ENCODE results near the gene PLCZ1. TPM values are rescaled to one million over a fixed set of nuclear protein-coding genes. Genes with fewer than 3 reads are reported as not detected.
A peak's percentile ranks its signal among the peaks of the same experiment; 100 is the strongest.
"Not testable (repeated sequence)": the region's sequence is repeated elsewhere in the genome, so short reads cannot be mapped to it uniquely, and the experiment has no call there.

PLCZ1 gene
- total and polyA plus RNA-seq, 5 donors from 2014 or later = not detected

DNA sequence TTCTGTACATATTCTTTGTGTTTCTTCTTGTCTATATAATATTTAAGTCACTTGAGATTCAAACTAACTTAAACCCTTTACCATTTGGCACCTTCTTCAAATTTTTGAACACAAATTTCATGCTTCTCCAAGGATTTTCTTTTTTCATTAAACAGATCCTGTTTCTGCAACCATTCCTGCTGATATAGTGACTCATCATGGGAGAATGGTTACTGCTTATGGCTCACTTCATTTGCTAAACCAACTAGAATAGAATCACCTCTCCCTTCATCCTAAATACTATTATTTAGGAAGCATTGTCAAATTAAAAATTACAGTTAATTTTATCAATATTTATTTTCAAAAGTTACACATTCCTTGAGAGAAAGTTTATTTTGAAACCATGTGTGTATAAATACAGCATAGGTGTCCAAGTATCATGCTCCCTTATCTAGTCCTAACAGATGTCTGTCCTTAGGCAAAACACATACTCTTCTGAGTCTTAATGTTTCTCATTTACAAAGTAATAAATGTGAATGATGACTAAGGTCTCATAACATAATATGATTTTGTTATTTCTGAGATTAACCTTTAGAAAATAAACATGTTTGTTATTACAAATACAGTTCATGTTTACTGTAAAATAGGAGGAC, 40.7 kb downstream of the PLCZ1 start:
- no peaks in the 10 kb centered on the region for H3K36me3 Mint-ChIP-seq
- no peak overlapping the region for H3K4me3 ChIP-seq (ENCODE audit: low read depth, low read length)
- DNase-seq (no peak), ATAC-seq (ENCODE audit: low read depth in 2 of 2) (no peak)
- H3K27ac ChIP-seq (ENCODE audit: insufficient read depth, low read length, poor library complexity, severe bottlenecking) = no peak overlapping the region
- no peak overlapping the region for H3K27ac Mint-ChIP-seq
- no peak overlapping the region for H3K4me3 Mint-ChIP-seq
- no peaks in the 10 kb centered on the region for H3K9me3 ChIP-seq (ENCODE audit: control insufficient read depth in 2 of 2, low read length in 2 of 2)
- peaks cover 1 to 20% (median 6%) of the 10 kb centered on the region in 7 donors for H3K9me3 Mint-ChIP-seq
- no peaks in the 10 kb centered on the region for H3K27me3 Mint-ChIP-seq
- H3K27me3 ChIP-seq (ENCODE audit: control insufficient read depth, insufficient read depth, low read length) = no peaks in the 10 kb centered on the region
- no peaks in the 10 kb centered on the region for H3K4me1 ChIP-seq (ENCODE audit: control insufficient read depth, insufficient read depth, low read length, poor library complexity, severe bottlenecking)
- no peaks in the 10 kb centered on the region for H3K36me3 ChIP-seq (ENCODE audit: control insufficient read depth, insufficient read depth, low read length)
- no peaks in the 10 kb centered on the region for H3K4me1 Mint-ChIP-seq

DNA sequence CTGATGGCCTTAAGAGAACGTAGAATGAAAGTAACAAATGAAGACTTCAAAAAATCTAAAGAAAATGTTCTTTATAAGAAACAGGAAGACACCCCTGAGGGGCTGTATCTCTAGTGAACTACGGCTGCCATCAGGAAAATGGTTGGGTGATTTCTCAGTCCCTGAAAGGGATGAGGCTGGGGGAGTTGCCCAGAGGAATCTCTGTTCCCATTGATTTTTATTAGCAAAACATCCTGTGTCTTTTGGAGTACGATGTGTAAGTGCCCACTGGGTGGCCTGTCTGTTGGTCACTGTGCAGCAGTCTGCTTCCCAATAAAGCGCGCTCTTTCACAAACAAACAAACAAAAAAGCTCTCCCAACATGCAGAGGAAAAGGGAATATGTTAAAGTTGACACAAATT, 43.8 kb downstream of the PLCZ1 start:
- H3K36me3 ChIP-seq (ENCODE audit: control insufficient read depth, insufficient read depth, low read length); ATAC-seq (ENCODE audit: low read depth in 2 of 2); H3K27ac Mint-ChIP-seq; H3K9me3 ChIP-seq (ENCODE audit: control insufficient read depth in 2 of 2, low read length in 2 of 2); H3K36me3 Mint-ChIP-seq; H3K27ac ChIP-seq (ENCODE audit: insufficient read depth, low read length, poor library complexity, severe bottlenecking); H3K27me3 ChIP-seq (ENCODE audit: control insufficient read depth, insufficient read depth, low read length); H3K27me3 Mint-ChIP-seq; H3K4me1 ChIP-seq (ENCODE audit: control insufficient read depth, insufficient read depth, low read length, poor library complexity, severe bottlenecking); H3K4me1 Mint-ChIP-seq; H3K4me3 ChIP-seq (ENCODE audit: low read depth, low read length); H3K4me3 Mint-ChIP-seq; DNase-seq: not testable (repeated sequence)
- H3K9me3 Mint-ChIP-seq = peaks cover 3 to 23% (median 11%) of the 10 kb centered on the region in 7 donors

DNA sequence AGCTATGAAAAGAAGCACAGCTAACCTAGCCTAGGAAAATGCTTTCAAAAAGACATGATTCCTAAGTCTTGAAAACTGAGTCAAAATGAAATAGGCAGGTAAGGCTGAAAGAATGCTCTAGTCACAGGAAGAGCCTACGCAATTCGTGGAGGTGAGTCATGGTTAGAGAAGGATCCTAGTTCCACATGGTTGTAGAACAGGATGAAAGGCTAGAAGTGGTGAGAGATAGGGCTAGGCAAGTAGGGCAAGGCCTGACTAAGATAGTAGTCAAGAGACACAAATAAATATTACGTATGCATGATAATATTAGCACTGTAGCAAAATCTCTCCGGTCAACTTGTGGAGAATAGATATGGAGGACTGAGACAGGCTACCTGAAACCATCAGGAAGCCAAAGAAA, 47.2 kb downstream of the PLCZ1 start:
- H3K36me3 ChIP-seq (ENCODE audit: control insufficient read depth, insufficient read depth, low read length) = no peaks in the 10 kb centered on the region
- H3K27me3 Mint-ChIP-seq = no peaks in the 10 kb centered on the region
- no peak overlapping the region for H3K27ac ChIP-seq (ENCODE audit: insufficient read depth, low read length, poor library complexity, severe bottlenecking)
- H3K4me1 Mint-ChIP-seq = no peaks in the 10 kb centered on the region
- DNase-seq (no peak), ATAC-seq (ENCODE audit: low read depth in 2 of 2) (no peak)
- no peaks in the 10 kb centered on the region for H3K4me1 ChIP-seq (ENCODE audit: control insufficient read depth, insufficient read depth, low read length, poor library complexity, severe bottlenecking)
- peak overlapping the region in 1 of 4 donors; percentile 11 for H3K4me3 Mint-ChIP-seq
- no peaks in the 10 kb centered on the region for H3K36me3 Mint-ChIP-seq
- H3K27me3 ChIP-seq (ENCODE audit: control insufficient read depth, insufficient read depth, low read length) = no peaks in the 10 kb centered on the region
- H3K9me3 ChIP-seq (ENCODE audit: control insufficient read depth in 2 of 2, low read length in 2 of 2) = no peaks in the 10 kb centered on the region
- H3K27ac Mint-ChIP-seq = no peak overlapping the region
- peaks cover 2 to 27% (median 11%) of the 10 kb centered on the region in 7 donors for H3K9me3 Mint-ChIP-seq
- no peak overlapping the region for H3K4me3 ChIP-seq (ENCODE audit: low read depth, low read length)

GRCh38 chr12:18689771-18690170, 48.0 kb downstream of the PLCZ1 start:
- no peak for ATAC-seq (ENCODE audit: low read depth in 2 of 2)
- no peaks in the 10 kb centered on the region for H3K4me1 ChIP-seq (ENCODE audit: control insufficient read depth, insufficient read depth, low read length, poor library complexity, severe bottlenecking)

DNA sequence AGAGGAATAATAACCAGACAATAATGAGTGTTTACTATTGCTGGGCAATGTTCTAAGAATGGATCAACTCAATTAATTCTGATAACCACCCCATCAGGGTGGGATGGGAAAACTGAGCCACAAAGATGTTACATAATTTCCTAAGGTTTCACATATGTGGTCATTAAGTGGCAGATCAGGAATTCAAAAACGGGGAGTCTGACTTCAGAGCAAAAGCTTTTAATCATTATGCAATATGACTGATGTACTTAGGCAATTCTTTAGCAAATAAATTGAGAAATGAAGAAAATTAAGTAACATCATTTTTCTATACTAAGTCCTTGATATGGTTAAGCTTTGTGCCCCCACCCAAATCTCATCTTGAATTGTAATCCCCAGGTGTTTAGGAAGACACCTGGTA, 53.4 kb downstream of the PLCZ1 start:
- H3K27me3 ChIP-seq (ENCODE audit: control insufficient read depth, insufficient read depth, low read length) = no peaks in the 10 kb centered on the region
- DNase-seq (no peak), ATAC-seq (ENCODE audit: low read depth in 2 of 2) (no peak)
- H3K9me3 ChIP-seq (ENCODE audit: control insufficient read depth in 2 of 2, low read length in 2 of 2) = no peaks in the 10 kb centered on the region
- Mint-ChIP-seq H3K27ac (no peak overlapping the region), H3K27me3 (no peaks in the 10 kb centered on the region), H3K36me3 (no peaks in the 10 kb centered on the region), H3K9me3 (peaks cover 0 to 9% (median 1%) of the 10 kb centered on the region in 7 donors), H3K4me1 (no peaks in the 10 kb centered on the region), H3K4me3 (no peak overlapping the region)
- H3K4me3 ChIP-seq (ENCODE audit: low read depth, low read length) = no peak overlapping the region
- no peaks in the 10 kb centered on the region for H3K36me3 ChIP-seq (ENCODE audit: control insufficient read depth, insufficient read depth, low read length)
- no peak overlapping the region for H3K27ac ChIP-seq (ENCODE audit: insufficient read depth, low read length, poor library complexity, severe bottlenecking)
- H3K4me1 ChIP-seq (ENCODE audit: control insufficient read depth, insufficient read depth, low read length, poor library complexity, severe bottlenecking) = no peaks in the 10 kb centered on the region

More at GRCh38 chr12:18689771-18690170, 48.0 kb downstream of the PLCZ1 start:
- H3K36me3 Mint-ChIP-seq = no peaks in the 10 kb centered on the region
- H3K36me3 ChIP-seq (ENCODE audit: control insufficient read depth, insufficient read depth, low read length) = no peaks in the 10 kb centered on the region
- H3K4me1 Mint-ChIP-seq = no peaks in the 10 kb centered on the region
- no peaks in the 10 kb centered on the region for H3K27me3 ChIP-seq (ENCODE audit: control insufficient read depth, insufficient read depth, low read length)
- no peak for DNase-seq
- H3K9me3 ChIP-seq (ENCODE audit: control insufficient read depth in 2 of 2, low read length in 2 of 2) = no peaks in the 10 kb centered on the region
- no peak overlapping the region for H3K4me3 ChIP-seq (ENCODE audit: low read depth, low read length)
- peaks cover 2 to 28% (median 11%) of the 10 kb centered on the region in 7 donors for H3K9me3 Mint-ChIP-seq
- no peak overlapping the region for H3K4me3 Mint-ChIP-seq
- no peak overlapping the region for H3K27ac Mint-ChIP-seq
- H3K27ac ChIP-seq (ENCODE audit: insufficient read depth, low read length, poor library complexity, severe bottlenecking) = no peak overlapping the region
- no peaks in the 10 kb centered on the region for H3K27me3 Mint-ChIP-seq

GRCh38 chr12:18683327-18684013, 54.3 kb downstream of the PLCZ1 start:
- no peaks in the 10 kb centered on the region for H3K9me3 ChIP-seq (ENCODE audit: control insufficient read depth in 2 of 2, low read length in 2 of 2)
- no peaks in the 10 kb centered on the region for H3K4me1 Mint-ChIP-seq
- no peak overlapping the region for H3K27ac Mint-ChIP-seq
- peaks cover 0 to 9% (median 1%) of the 10 kb centered on the region in 7 donors for H3K9me3 Mint-ChIP-seq
- H3K36me3 ChIP-seq (ENCODE audit: control insufficient read depth, insufficient read depth, low read length) = no peaks in the 10 kb centered on the region
- H3K4me3 Mint-ChIP-seq = no peak overlapping the region
- H3K27ac ChIP-seq (ENCODE audit: insufficient read depth, low read length, poor library complexity, severe bottlenecking) = no peak overlapping the region
- H3K27me3 ChIP-seq (ENCODE audit: control insufficient read depth, insufficient read depth, low read length) = no peaks in the 10 kb centered on the region
- no peak overlapping the region for H3K4me3 ChIP-seq (ENCODE audit: low read depth, low read length)
- H3K27me3 Mint-ChIP-seq = no peaks in the 10 kb centered on the region
- DNase-seq (no peak), ATAC-seq (ENCODE audit: low read depth in 2 of 2) (no peak)
- no peaks in the 10 kb centered on the region for H3K36me3 Mint-ChIP-seq
- H3K4me1 ChIP-seq (ENCODE audit: control insufficient read depth, insufficient read depth, low read length, poor library complexity, severe bottlenecking) = no peaks in the 10 kb centered on the region

DNA sequence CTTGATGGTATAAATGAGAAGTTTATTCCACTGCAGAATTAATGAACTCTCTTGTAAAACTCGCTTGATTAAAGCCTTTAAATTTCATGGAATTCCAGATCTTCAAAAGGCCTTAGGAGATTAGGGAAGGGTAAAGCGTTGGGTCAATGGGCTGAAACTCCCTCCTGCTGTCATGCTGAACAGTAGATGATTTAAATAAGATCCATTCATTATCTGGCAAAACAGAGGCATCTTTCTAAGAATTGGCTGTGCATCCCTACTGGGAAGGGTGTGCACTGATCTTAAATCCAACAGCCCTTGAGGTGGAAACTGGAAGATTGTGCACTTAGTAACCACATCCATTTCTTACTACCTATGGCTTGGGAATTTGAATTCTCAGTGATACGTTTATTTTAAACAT, 56.0 kb downstream of the PLCZ1 start:
- DNase-seq (no peak), ATAC-seq (ENCODE audit: low read depth in 2 of 2) (no peak)
- Mint-ChIP-seq H3K27ac (no peak overlapping the region), H3K4me3 (no peak overlapping the region), H3K9me3 (peaks cover 0 to 9% (median 3%) of the 10 kb centered on the region in 7 donors), H3K36me3 (no peaks in the 10 kb centered on the region), H3K4me1 (no peaks in the 10 kb centered on the region), H3K27me3 (no peaks in the 10 kb centered on the region)
- Histone ChIP-seq H3K4me1 (ENCODE audit: control insufficient read depth, insufficient read depth, low read length, poor library complexity, severe bottlenecking) (no peaks in the 10 kb centered on the region), H3K4me3 (ENCODE audit: low read depth, low read length) (no peak overlapping the region), H3K9me3 (ENCODE audit: control insufficient read depth in 2 of 2, low read length in 2 of 2) (no peaks in the 10 kb centered on the region), H3K27me3 (ENCODE audit: control insufficient read depth, insufficient read depth, low read length) (no peaks in the 10 kb centered on the region), H3K27ac (ENCODE audit: insufficient read depth, low read length, poor library complexity, severe bottlenecking) (no peak overlapping the region), H3K36me3 (ENCODE audit: control insufficient read depth, insufficient read depth, low read length) (no peaks in the 10 kb centered on the region)

Measured in CD4-positive, CD25-positive, alpha-beta regulatory T cell (primary cell).